H1 (cell line): ENCODE data around the gene PMF1. TPM values are rescaled to one million over a fixed set of nuclear protein-coding genes. Genes with fewer than 3 reads are reported as not detected.

Source experiments
- CTCF ChIA-PET: fragments of 300-600 bp; sonication (Branson Sonifier 250); formaldehyde crosslinking; loops from one replicate; lab custom pipeline; 2021; ENCODE audit not compliant: partially characterized antibody; lab: Charles Lee
- POLR2A ChIA-PET: fragments of 300-600 bp; sonication (Branson Sonifier 250); formaldehyde crosslinking; loops from one replicate; lab custom pipeline; 2021; ENCODE audit warnings: inconsistent platforms; ENCODE audit not compliant: partially characterized antibody; lab: Charles Lee
- DNase-seq, 2 experiments: peaks; one replicate each; pipeline versions ENCODE4 v3.0.0 to v3.0.0-alpha.2; 2010 to 2022; ENCODE audit warnings: low spot score in 2 of 2, low read depth in 1 of 2, mixed read lengths in 1 of 2
- FAIRE-seq: peaks from 2 replicates; lab custom pipeline; 2011; peaks lifted over from hg19 to GRCh38; lab: Jason Lieb, UNC
- H2AFZ ChIP-seq: 2 replicates; pipeline ENCODE4 v1.8.1; 2012; ENCODE audit warnings: low read length, inconsistent platforms
- H2AK5ac ChIP-seq: 2 replicates; pipeline ENCODE4 v1.6.1; 2013; ENCODE audit warnings: low read depth, low read length
- H2BK120ac ChIP-seq: replicated peaks from 2 replicates; pipeline ENCODE3; 2013; ENCODE audit warnings: low read depth, low read length, inconsistent platforms
- H2BK12ac ChIP-seq: 2 replicates; pipeline ENCODE4 v1.6.1; 2013; ENCODE audit warnings: low read depth, low read length
- H2BK15ac ChIP-seq: 2 replicates; pipeline ENCODE4 v1.6.1; 2013; ENCODE audit warnings: low read length
- H2BK20ac ChIP-seq: 2 replicates; pipeline ENCODE4 v1.6.1; 2013; ENCODE audit warnings: low read length
- H2BK5ac ChIP-seq: 2 replicates; pipeline ENCODE4 v1.6.1; 2013; ENCODE audit warnings: low read depth, low read length
- H3K14ac ChIP-seq: 2 replicates; pipeline ENCODE4 v1.6.1; 2013; ENCODE audit warnings: inconsistent platforms; ENCODE audit not compliant: insufficient read length
- H3K18ac ChIP-seq: 2 replicates; pipeline ENCODE4 v1.6.1; 2013; ENCODE audit warnings: low read length; ENCODE audit errors: extremely low read depth
- H3K23ac ChIP-seq: 2 replicates; pipeline ENCODE4 v1.6.1; 2013; ENCODE audit warnings: inconsistent platforms; ENCODE audit not compliant: insufficient read length
- H3K23me2 ChIP-seq: 2 replicates; pipeline ENCODE4 v1.6.1; 2013; ENCODE audit warnings: low read depth, low read length
- H3K27ac ChIP-seq: 2 replicates; pipeline ENCODE4 v1.6.1; 2011; ENCODE audit warnings: low read depth, low read length, inconsistent platforms
- H3K27me3 ChIP-seq, 4 experiments: replicated peaks in 1 of 4; 1 replicate in 1 of 4; 2 replicates in 3 of 4; pipeline versions ENCODE4 v1.6.1 to v1.8.1; 2011 to 2013; ENCODE audit warnings: low read length in 3 of 4, mild to moderate bottlenecking in 3 of 4, inconsistent platforms in 2 of 4, mixed read lengths in 2 of 4, moderate library complexity in 1 of 4; ENCODE audit not compliant: control insufficient read depth in 3 of 4, insufficient read depth in 3 of 4; ENCODE audit errors: extremely low read depth in 1 of 4
- H3K36me3 ChIP-seq, 4 experiments: 2 replicates each; pipeline versions ENCODE4 v1.6.1 to v1.8.1; 2011 to 2013; ENCODE audit warnings: mild to moderate bottlenecking in 4 of 4, low read length in 3 of 4, moderate library complexity in 2 of 4, control low read depth in 1 of 4, inconsistent platforms in 1 of 4; ENCODE audit not compliant: insufficient read depth in 4 of 4, control insufficient read depth in 2 of 4
- H3K4ac ChIP-seq: replicated peaks from 2 replicates; pipeline ENCODE3; 2013; ENCODE audit warnings: low read length, low read depth, mixed read lengths, inconsistent platforms; ENCODE audit not compliant: insufficient read length
- H3K4me1 ChIP-seq, 4 experiments: replicated peaks in 1 of 4; 1 replicate in 1 of 4; 2 replicates in 3 of 4; pipeline versions ENCODE4 v1.6.1 to v1.8.1; 2011 to 2013; ENCODE audit warnings: low read length in 3 of 4, inconsistent platforms in 2 of 4, mixed read lengths in 1 of 4; ENCODE audit not compliant: insufficient read depth in 4 of 4, control insufficient read depth in 3 of 4
- H3K4me2 ChIP-seq, 2 experiments: 2 replicates each; pipeline versions ENCODE4 v1.6.1 to v1.8.1; 2011 to 2013; ENCODE audit warnings: low read depth in 2 of 2, low read length in 2 of 2, control low read depth in 1 of 2, inconsistent platforms in 1 of 2, mild to moderate bottlenecking in 1 of 2; ENCODE audit not compliant: insufficient read depth in 1 of 2
- H3K4me3 ChIP-seq, 4 experiments: fragments of 200-600, 300-600 bp in 1 of 4; sonication (generic), shearing (Covaris generic), sonication (Bioruptor Twin) in 1 of 4; 2 replicates each; pipeline versions ENCODE4 v1.5.1 to v1.8.1; 2011 to 2016; ENCODE audit warnings: low read length in 4 of 4, low read depth in 3 of 4, control low read depth in 2 of 4, inconsistent platforms in 2 of 4, mild to moderate bottlenecking in 2 of 4, mixed read lengths in 1 of 4, moderate library complexity in 1 of 4; ENCODE audit not compliant: insufficient read depth in 2 of 4; ENCODE audit errors: extremely low read depth in 1 of 4
- H3K56ac ChIP-seq: replicated peaks from 2 replicates; pipeline ENCODE3; 2013; ENCODE audit warnings: low read depth, mild to moderate bottlenecking, mixed read lengths, low read length, inconsistent platforms; ENCODE audit not compliant: insufficient read length
- H3K79me1 ChIP-seq: 2 replicates; pipeline ENCODE4 v1.6.1; 2013; ENCODE audit warnings: low read depth, low read length, control low read depth
- H3K79me2 ChIP-seq, 2 experiments: 2 replicates each; pipeline versions ENCODE4 v1.6.1 to v1.8.1; 2012 to 2013; ENCODE audit warnings: low read length in 2 of 2, mild to moderate bottlenecking in 2 of 2, inconsistent platforms in 1 of 2; ENCODE audit not compliant: insufficient read depth in 2 of 2, control insufficient read depth in 1 of 2
- H3K9ac ChIP-seq, 4 experiments: replicated peaks in 1 of 4; 1 replicate in 1 of 4; 2 replicates in 3 of 4; pipeline versions ENCODE4 v1.6.1 to v1.8.1; 2011 to 2013; ENCODE audit warnings: low read depth in 3 of 4, low read length in 3 of 4, control low read depth in 2 of 4, mild to moderate bottlenecking in 2 of 4, moderate library complexity in 2 of 4, inconsistent platforms in 1 of 4; ENCODE audit errors: extremely low read depth in 1 of 4
- H3K9me3 ChIP-seq, 2 experiments: 2 replicates each; pipeline versions ENCODE4 v1.6.1 to v1.8.1; 2012 to 2013; ENCODE audit warnings: mild to moderate bottlenecking in 2 of 2, moderate library complexity in 2 of 2, control low read depth in 1 of 2, inconsistent platforms in 1 of 2, low read depth in 1 of 2, low read length in 1 of 2, mixed read lengths in 1 of 2; ENCODE audit not compliant: insufficient read depth in 2 of 2
- H4K20me1 ChIP-seq, 2 experiments: replicated peaks in 1 of 2; 2 replicates each; pipeline versions ENCODE3 to v1.8.1; 2011 to 2013; ENCODE audit warnings: inconsistent platforms in 2 of 2, low read length in 2 of 2, mild to moderate bottlenecking in 1 of 2; ENCODE audit not compliant: insufficient read depth in 2 of 2, control insufficient read depth in 1 of 2
- H4K5ac ChIP-seq: 2 replicates; pipeline ENCODE4 v1.6.1; 2013; ENCODE audit warnings: low read length, low read depth, mixed read lengths, inconsistent platforms; ENCODE audit not compliant: insufficient read length
- H4K8ac ChIP-seq: 2 replicates; pipeline ENCODE4 v1.8.0; 2013; ENCODE audit warnings: mild to moderate bottlenecking, moderate library complexity, low read length, inconsistent platforms; ENCODE audit not compliant: insufficient read depth; ENCODE audit errors: extremely low read depth
- H4K91ac ChIP-seq: replicated peaks from 2 replicates; pipeline ENCODE3; 2013; ENCODE audit warnings: low read length, mixed read lengths, inconsistent platforms; ENCODE audit not compliant: insufficient read length
- CHD2 ChIP-seq: IDR thresholded peaks from 2 replicates; pipeline ENCODE4 v1.6.1; 2012; ENCODE audit warnings: low read length, improper control_type of control experiment
- HDAC6 ChIP-seq: IDR thresholded peaks from one replicate; pipeline ENCODE4 v1.7.1; 2012; ENCODE audit warnings: low read depth, mild to moderate bottlenecking, inconsistent platforms, low read length, moderate library complexity
- WGBS, 2 experiments: shearing (Covaris generic) in 1 of 2; methylation state at CpG; one replicate each; pipeline versions ENCODE4 v1.1.6 to v1.1.7; 2013 to 2015; ENCODE audit warnings: low lambda C conversion rate in 2 of 2, mixed read lengths in 2 of 2, inconsistent platforms in 1 of 2, low coverage in 1 of 2, missing lambda C conversion rate in 1 of 2; ENCODE audit not compliant: insufficient replicate concordance in 2 of 2, insufficient coverage in 1 of 2, insufficient read length in 1 of 2; ENCODE audit errors: extremely low coverage in 1 of 2, missing lambda C conversion rate in 1 of 2; 5-methylcytosine and 5-hydroxymethylcytosine counted together
- polyA plus RNA-seq, 7 experiments: library from polyadenylated mRNA; depleted of rRNA in 3 of 7; stranded (reverse) in 5 of 7; unstranded in 2 of 7; fragments of >200 nt in 5 of 7; fragments of 200-250 nt in 2 of 7; gene quantifications; 1 replicate in 5 of 7; 2 replicates in 1 of 7; 4 replicates in 1 of 7; pipeline versions ENCODE4 v1.2.1 to v1.2.3, GENCODE V29; 2011 to 2013; ENCODE audit warnings: missing spikeins in 2 of 7, mixed read lengths in 2 of 7
- total RNA-seq: library from RNA; stranded (reverse); fragmentation: NEBNext Ultra II Directional; extraction: Animal tissue kit (Norgen Biotek cat#: 25700); gene quantifications from 2 replicates; pipeline ENCODE4 v1.2.1, GENCODE V29; 2021

The PMF1 gene
- total and polyA plus RNA-seq, 2 of the 8 experiments (the other 6 are each of a cell fraction or from before 2014, with no cell fraction given) = 113 to 296 TPM

DNA sequence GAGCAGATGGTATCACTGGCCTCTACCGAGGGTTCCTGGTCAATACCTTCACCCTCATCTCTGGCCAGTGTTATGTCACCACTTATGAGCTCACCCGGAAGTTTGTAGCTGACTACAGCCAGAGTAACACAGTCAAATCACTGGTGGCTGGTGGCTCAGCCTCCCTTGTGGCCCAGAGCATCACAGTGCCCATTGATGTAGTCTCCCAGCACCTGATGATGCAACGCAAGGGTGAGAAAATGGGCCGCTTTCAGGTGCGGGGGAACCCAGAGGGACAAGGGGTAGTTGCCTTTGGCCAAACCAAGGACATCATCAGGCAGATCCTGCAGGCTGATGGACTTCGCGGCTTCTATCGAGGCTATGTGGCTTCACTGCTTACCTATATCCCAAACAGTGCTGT, 12.8 kb upstream of the PMF1 start:
- H3K27ac ChIP-seq = no peak overlapping the region
- H3K23ac ChIP-seq = no peak overlapping the region
- no peak overlapping the region for H2AK5ac ChIP-seq
- peaks cover 0 to 8% of the 10 kb centered on the region in 2 experiments for H4K20me1 ChIP-seq
- H4K5ac ChIP-seq = no peak overlapping the region
- whole genome bisulfite sequencing, 2 experiments = 94% methylated on average over 8 of the region's 8 CpGs; no CpG with 5 or more reads in 1 of the 2 experiments
- no peak overlapping the region for H3K18ac ChIP-seq
- no peak overlapping the region for H3K4me3 ChIP-seq
- H2BK15ac ChIP-seq = no peak overlapping the region
- H3K79me2 ChIP-seq = peaks cover 9 to 50% of the 10 kb centered on the region in 2 experiments
- no peak overlapping the region for H4K91ac ChIP-seq
- ChIA-PET POLR2A (interaction anchor here (0.6 to 9.5 kb wide), 4 partner anchors 8 to 138 kb away, joined by 3 to 77 read pairs (median 6); partner anchors contain the start of genes CCT3, PMF1 and TSACC), CTCF (interaction anchor here (1.0 to 5.3 kb wide), 5 partner anchors 25 to 54 kb away, joined by 4 to 41 read pairs (median 5); no protein-coding TSS in a partner anchor)
- H3K23me2 ChIP-seq = no peaks in the 10 kb centered on the region
- peaks cover 16% of the 10 kb centered on the region for H3K79me1 ChIP-seq
- H2BK5ac ChIP-seq = no peak overlapping the region
- H3K36me3 ChIP-seq = peaks cover 4 to 28% (median 9%) of the 10 kb centered on the region in 4 experiments; a peak in 4 of 8 replicates
- 0 out of 7 replicates have a peak overlapping the region, but pooled peaks of 1 of the 4 experiments have one; percentile 1 for H3K9ac ChIP-seq
- no peak overlapping the region for H2BK120ac ChIP-seq
- no peak overlapping the region for H2AFZ ChIP-seq
- no peak overlapping the region for H2BK12ac ChIP-seq
- H2BK20ac ChIP-seq = no peak overlapping the region
- FAIRE-seq (no peak), DNase-seq (no peak)
- H3K14ac ChIP-seq = no peak overlapping the region
- H4K8ac ChIP-seq = no peak overlapping the region
- peaks cover 0 to 11% (median 3%) of the 10 kb centered on the region in 4 experiments; a peak in 4 of 7 replicates for H3K4me1 ChIP-seq
- H3K4me2 ChIP-seq = no peak overlapping the region
- no peaks in the 10 kb centered on the region for H3K27me3 ChIP-seq
- no peak for TF ChIP-seq HDAC6
- TF ChIP-seq CHD2 = no peak
- H3K56ac ChIP-seq = no peak overlapping the region
- H3K4ac ChIP-seq = no peak overlapping the region
- H3K9me3 ChIP-seq = no peaks in the 10 kb centered on the region
